OCI-LY7 (cell line): ENCODE data around the gene JCAD. TPM values are rescaled to one million over a fixed set of nuclear protein-coding genes. Genes with fewer than 3 reads are reported as not detected.

ENCODE experiments used
- BruUV-seq: library from RNA; stranded (reverse); fragments of 400-500 nt; replicated peaks from 2 replicates; lab custom pipeline; 2021; lab: Mats Ljungman, UMichigan
- CTCF ChIA-PET: fragments of 300-600 bp; sonication (Branson Sonifier 250); formaldehyde crosslinking; loops from one replicate; lab custom pipeline; 2022; ENCODE audit warnings: antibody characterized with exemption; ENCODE audit not compliant: unreplicated experiment; lab: Charles Lee
- POLR2A ChIA-PET: fragments of 300-600 bp; sonication (Branson Sonifier 250); formaldehyde crosslinking; loops from one replicate; lab custom pipeline; 2022; ENCODE audit warnings: antibody characterized with exemption; lab: Charles Lee
- DNase-seq: peaks from one replicate; pipeline ENCODE4 v3.0.0-alpha.2; 2015; ENCODE audit warnings: low spot score
- H2AFZ ChIP-seq: fragments of 200-600 bp; sonication (generic), shearing (Covaris generic); 2 replicates; pipeline ENCODE4 v1.6.1; 2014; ENCODE audit warnings: mild to moderate bottlenecking, antibody characterized with exemption, low read length, moderate library complexity
- H3K27ac ChIP-seq: fragments of 200-600 bp; sonication (generic); 2 replicates; pipeline ENCODE4 v1.5.1; 2014; ENCODE audit warnings: mixed run types, low read depth, mild to moderate bottlenecking, moderate library complexity, low read length, inconsistent platforms; ENCODE audit not compliant: poor library complexity, severe bottlenecking
- H3K36me3 ChIP-seq: fragments of 200-600 bp; sonication (generic); 2 replicates; pipeline ENCODE4 v1.6.1; 2014; ENCODE audit warnings: mild to moderate bottlenecking, antibody characterized with exemption, low read length, moderate library complexity, mixed read lengths; ENCODE audit not compliant: insufficient read depth
- H3K4me1 ChIP-seq: fragments of 200-600 bp; sonication (generic); 2 replicates; pipeline ENCODE4 v1.5.1; 2014; ENCODE audit warnings: mild to moderate bottlenecking, low read length; ENCODE audit not compliant: insufficient read depth, poor library complexity, severe bottlenecking
- H3K4me2 ChIP-seq: fragments of 200-600 bp; sonication (generic); 2 replicates; pipeline ENCODE4 v1.6.1; 2014; ENCODE audit warnings: mild to moderate bottlenecking, low read length
- H3K4me3 ChIP-seq: fragments of 200-600 bp; sonication (generic); 2 replicates; pipeline ENCODE4 v1.5.1; 2014; ENCODE audit warnings: mild to moderate bottlenecking, low read depth, low read length; ENCODE audit not compliant: poor library complexity, severe bottlenecking
- H3K79me2 ChIP-seq: fragments of 200-600 bp; sonication (generic); 2 replicates; pipeline ENCODE4 v1.6.1; 2016; ENCODE audit warnings: low read depth, mild to moderate bottlenecking, low read length, moderate library complexity, mixed read lengths; ENCODE audit not compliant: insufficient read depth
- H3K9me2 ChIP-seq: fragments of 200-600 bp; sonication (generic); 2 replicates; pipeline ENCODE4 v1.6.1; 2016; ENCODE audit warnings: mild to moderate bottlenecking, low read length, mixed read lengths; ENCODE audit not compliant: insufficient read depth
- H3K9me3 ChIP-seq: fragments of 200-600 bp; sonication (generic); 2 replicates; pipeline ENCODE4 v1.6.1; 2014; ENCODE audit warnings: mild to moderate bottlenecking, mixed run types, low read length, mixed read lengths
- H4K20me1 ChIP-seq: fragments of 200-600 bp; sonication (generic); 2 replicates; pipeline ENCODE4 v1.6.1; 2014; ENCODE audit warnings: mild to moderate bottlenecking, antibody characterized with exemption, low read length, moderate library complexity, mixed read lengths; ENCODE audit not compliant: insufficient read depth
- CTCF ChIP-seq: fragments of 200-600 bp; sonication (generic); conservative IDR thresholded peaks from 2 replicates; pipeline ENCODE4 v1.5.1; 2014; ENCODE audit warnings: mild to moderate bottlenecking, antibody characterized with exemption, low read length, moderate library complexity, mixed read lengths
- EZH2phosphoT487 ChIP-seq: fragments of 200-600 bp; sonication (generic); IDR thresholded peaks from 2 replicates; pipeline ENCODE4 v1.6.1; 2018; ENCODE audit warnings: low read depth, borderline replicate concordance, mild to moderate bottlenecking, mixed run types, antibody characterized with exemption, low read length, moderate library complexity, mixed read lengths
- intact Hi-C: fragments of 100-400 bp; cut with micrococcal nuclease; formaldehyde crosslinking; loops from one replicate; pipeline ENCODE4 v1.10.0; 2022; ENCODE audit not compliant: unreplicated experiment
- total RNA-seq, 2 experiments: library from RNA; depleted of rRNA in 1 of 2; stranded (reverse); fragments of >200 nt in 1 of 2; shearing (Covaris generic) in 1 of 2; gene quantifications; 2 replicates each; pipeline ENCODE4 v1.2.3, GENCODE V29; 2014 to 2022

Gene JCAD
- total RNA-seq, 2 experiments from 2014 or later, result not detected

- intact Hi-C loops, result no loop called here
- Histone ChIP-seq H2AFZ (no peak overlapping the region), H3K27ac (no peak overlapping the region), H3K36me3 (no peaks in the 10 kb centered on the region), H3K9me2 (no peaks in the 10 kb centered on the region), H3K4me2 (no peak overlapping the region), H3K4me3 (no peak overlapping the region), H4K20me1 (no peaks in the 10 kb centered on the region), H3K79me2 (no peaks in the 10 kb centered on the region), H3K9me3 (no peaks in the 10 kb centered on the region), H3K4me1 (no peaks in the 10 kb centered on the region)
- ChIA-PET CTCF (no interaction called here), POLR2A (no interaction called here)
- DNase-seq, result no peak
- TF ChIP-seq EZH2phosphoT487 (no peak), CTCF (no peak)
- BruUV-seq, result no TSS peak
These were observed 735 bp downstream of the JCAD start for GRCh38 chr10:30058570-30059132.

GRCh38 chr10:30057894-30058556 lies 1.4 kb downstream of the JCAD start:
- H2AFZ ChIP-seq, result no peak overlapping the region
- H3K27ac ChIP-seq, result no peak overlapping the region
- no peak for DNase-seq
- no peaks in the 10 kb centered on the region for H3K9me2 ChIP-seq
- no peaks in the 10 kb centered on the region for H3K36me3 ChIP-seq
- CTCF ChIA-PET, result no interaction called here
- no peaks in the 10 kb centered on the region for H3K79me2 ChIP-seq
- H3K4me1 ChIP-seq, result no peaks in the 10 kb centered on the region
- intact Hi-C loops, result no loop called here
- H3K4me3 ChIP-seq, result no peak overlapping the region
- POLR2A ChIA-PET, result interaction anchor here (0.6 kb wide), 1 partner anchor 141 kb away, joined by 3 read pairs; no protein-coding TSS in a partner anchor
- H3K4me2 ChIP-seq, result no peak overlapping the region
- H3K9me3 ChIP-seq, result no peaks in the 10 kb centered on the region
- no peak for TF ChIP-seq EZH2phosphoT487
- TF ChIP-seq CTCF, result no peak
- no peaks in the 10 kb centered on the region for H4K20me1 ChIP-seq
- no TSS peak for BruUV-seq

- Histone ChIP-seq H3K9me2 (no peaks in the 10 kb centered on the region), H3K4me2 (no peak overlapping the region), H3K9me3 (no peaks in the 10 kb centered on the region), H3K4me1 (no peaks in the 10 kb centered on the region), H3K4me3 (no peak overlapping the region), H4K20me1 (no peaks in the 10 kb centered on the region), H3K36me3 (no peaks in the 10 kb centered on the region), H2AFZ (no peak overlapping the region), H3K79me2 (no peaks in the 10 kb centered on the region), H3K27ac (no peak overlapping the region)
- no peak for TF ChIP-seq EZH2phosphoT487
- no peak for TF ChIP-seq CTCF
- DNase-seq, result no peak
- ChIA-PET CTCF (no interaction called here), POLR2A (interaction anchor here (0.6 to 0.7 kb wide), 2 partner anchors 65 to 142 kb away, joined by 3 read pairs; no protein-coding TSS in a partner anchor)
- no TSS peak for BruUV-seq
- intact Hi-C loops, result no loop called here
These were observed 2.0 kb downstream of the JCAD start for GRCh38 chr10:30057421-30057841.
